Suppressor macrophage treated with lipopolysaccharide for 1 hour (primary cell): ENCODE data around the gene TMEM222.
A peak's percentile ranks its signal among the peaks of the same experiment; 100 is the strongest.
"Not testable (repeated sequence)": the region's sequence is repeated elsewhere in the genome, so short reads cannot be mapped to it uniquely, and the experiment has no call there.

Experiments used
- DNase-seq, 3 donors: peaks; one replicate each; pipeline ENCODE4 v3.0.0-alpha.2; 2020 to 2022

The TMEM222 gene

GRCh38 chr1:27380766-27381733, 59.1 kb downstream of the TMEM222 start:
- no peak for DNase-seq

- DNase-seq: no peak
These were observed 60.2 kb downstream of the TMEM222 start for GRCh38 chr1:27381969-27382762.

GRCh38 chr1:27383039-27383605, 61.2 kb downstream of the TMEM222 start, which contains the start of gene CD164L2:
CD164L2 (minus strand) TSS chr1:27383333; CDS start chr1:27383239, 94 bp downstream.
- peak in 1 of 3 donors; percentile 32 for DNase-seq

GRCh38 chr1:27383661-27384060, 61.7 kb downstream of the TMEM222 start:
- no peak for DNase-seq

- DNase-seq: not testable (repeated sequence)
These were observed 62.8 kb downstream of the TMEM222 start for GRCh38 chr1:27384797-27385196.
